CD8-positive, alpha-beta memory T cell (primary cell): Measurements from ENCODE around the gene NPTXR. TPM values are rescaled to one million over a fixed set of nuclear protein-coding genes. Genes with fewer than 3 reads are reported as not detected.

Experiments
- CTCF ChIA-PET: fragments of 350-600 bp; sonication (Branson Sonifier 250); formaldehyde crosslinking; loops from one replicate; lab custom pipeline; 2021; ENCODE audit warnings: antibody characterized with exemption; lab: Charles Lee
- POLR2A ChIA-PET: fragments of 350-600 bp; sonication (Branson Sonifier 250); formaldehyde crosslinking; loops from one replicate; lab custom pipeline; 2021; ENCODE audit warnings: antibody characterized with exemption; lab: Charles Lee
- DNase-seq, 5 donors: peaks; one replicate each; pipeline versions ENCODE4 v3.0.0 to v3.0.0-alpha.2; 2020 to 2022; ENCODE audit warnings: mixed read lengths in 1 of 5
- H3K27ac ChIP-seq: one replicate; pipeline ENCODE4 v1.7.0; 2013; ENCODE audit warnings: low read depth, mild to moderate bottlenecking, low read length, moderate library complexity
- H3K27me3 ChIP-seq: 2 replicates; pipeline ENCODE4 v1.7.0; 2013; ENCODE audit warnings: low read length, mild to moderate bottlenecking; ENCODE audit not compliant: insufficient read depth, poor library complexity, severe bottlenecking
- H3K36me3 ChIP-seq: 2 replicates; pipeline ENCODE4 v1.7.0; 2013; ENCODE audit warnings: mild to moderate bottlenecking, low read length, moderate library complexity; ENCODE audit not compliant: insufficient read depth
- H3K4me1 ChIP-seq: 2 replicates; pipeline ENCODE4 v1.7.0; 2013; ENCODE audit warnings: mild to moderate bottlenecking, low read length, moderate library complexity; ENCODE audit not compliant: insufficient read depth
- H3K4me3 ChIP-seq: 2 replicates; pipeline ENCODE4 v1.7.0; 2013; ENCODE audit warnings: mild to moderate bottlenecking, low read length
- H3K9me3 ChIP-seq: 2 replicates; pipeline ENCODE4 v1.7.0; 2013; ENCODE audit warnings: mild to moderate bottlenecking, low read length
- H3K27ac Mint-ChIP-seq, 8 donors: one replicate each; pipeline ENCODE4 v1.8.0; 2020 to 2021; ENCODE audit warnings: mixed read lengths in 8 of 8, mild to moderate bottlenecking in 6 of 8, inconsistent platforms in 3 of 8, moderate library complexity in 3 of 8
- H3K27me3 Mint-ChIP-seq, 2 donors: one replicate each; pipeline ENCODE4 v1.8.0; 2020 to 2021; ENCODE audit warnings: mixed read lengths in 2 of 2, mild to moderate bottlenecking in 1 of 2, moderate library complexity in 1 of 2
- H3K36me3 Mint-ChIP-seq, 3 donors: one replicate each; pipeline ENCODE4 v1.8.0; 2020 to 2021; ENCODE audit warnings: mixed read lengths in 3 of 3, inconsistent platforms in 1 of 3, mild to moderate bottlenecking in 1 of 3
- H3K4me1 Mint-ChIP-seq, 3 donors: one replicate each; pipeline ENCODE4 v1.8.0; 2020 to 2021; ENCODE audit warnings: mixed read lengths in 3 of 3, inconsistent platforms in 1 of 3, mild to moderate bottlenecking in 1 of 3
- H3K4me3 Mint-ChIP-seq, 7 donors: one replicate each; pipeline ENCODE4 v1.8.0; 2020 to 2021; ENCODE audit warnings: mixed read lengths in 7 of 7, mild to moderate bottlenecking in 6 of 7, moderate library complexity in 4 of 7, inconsistent platforms in 2 of 7
- H3K9me3 Mint-ChIP-seq, 5 donors: one replicate each; pipeline ENCODE4 v1.8.0; 2020 to 2022; ENCODE audit warnings: mixed read lengths in 5 of 5, mild to moderate bottlenecking in 3 of 5, moderate library complexity in 2 of 5, inconsistent platforms in 1 of 5
- polyA plus RNA-seq: library from polyadenylated mRNA; unstranded; fragments of 300-500 nt; fragmentation: Illumina TruSeq; gene quantifications from one replicate; pipeline ENCODE4 v1.2.3, GENCODE V29; 2021
- total RNA-seq, 2 experiments: library from RNA; stranded (reverse); gene quantifications; one replicate each; pipeline ENCODE4 v1.2.3, GENCODE V29; 2021

The NPTXR gene
- total and polyA plus RNA-seq, 3 experiments from 2014 or later, result 1.0 to 6.3 (median 5.9) TPM

DNA sequence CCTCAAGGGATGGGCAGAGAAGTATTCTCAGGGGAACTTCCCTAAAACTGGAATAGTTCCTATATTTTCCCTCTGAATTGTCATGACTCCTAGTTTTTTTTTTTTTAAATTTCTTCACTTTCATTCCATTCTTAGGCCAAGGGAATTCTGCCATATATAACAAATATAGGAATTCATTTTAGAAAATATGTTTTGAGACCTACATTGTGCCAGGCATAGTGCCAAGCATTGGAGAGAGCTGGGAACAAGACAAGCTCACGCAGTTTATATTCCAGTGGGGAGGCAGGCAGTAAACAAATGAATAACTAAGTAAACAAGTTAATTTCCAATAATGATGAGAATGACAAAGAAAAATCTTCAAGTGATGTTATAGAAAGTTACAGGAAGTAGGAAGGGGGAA is 2.6 kb upstream of the NPTXR start:
- H3K4me1 ChIP-seq, result peaks cover 20% of the 10 kb centered on the region
- Mint-ChIP-seq H3K27me3 (peaks cover 2 to 7% of the 10 kb centered on the region in 2 donors), H3K27ac (no peak overlapping the region), H3K9me3 (no peaks in the 10 kb centered on the region), H3K4me1 (peaks cover 13 to 21% (median 19%) of the 10 kb centered on the region in 3 donors), H3K36me3 (peaks cover 0 to 1% (median 0%) of the 10 kb centered on the region in 3 donors), H3K4me3 (peak overlapping the region in 1 of 7 donors; percentile 5)
- H3K27ac ChIP-seq, result no peak overlapping the region
- no peak for DNase-seq
- CTCF ChIA-PET, result interaction anchor here (1.2 kb wide), 1 partner anchor 24 kb away, joined by 4 read pairs; no protein-coding TSS in a partner anchor
- H3K36me3 ChIP-seq, result no peaks in the 10 kb centered on the region
- POLR2A ChIA-PET, result no interaction called here
- H3K4me3 ChIP-seq, result no peak overlapping the region
- H3K9me3 ChIP-seq, result no peaks in the 10 kb centered on the region
- no peaks in the 10 kb centered on the region for H3K27me3 ChIP-seq

DNA sequence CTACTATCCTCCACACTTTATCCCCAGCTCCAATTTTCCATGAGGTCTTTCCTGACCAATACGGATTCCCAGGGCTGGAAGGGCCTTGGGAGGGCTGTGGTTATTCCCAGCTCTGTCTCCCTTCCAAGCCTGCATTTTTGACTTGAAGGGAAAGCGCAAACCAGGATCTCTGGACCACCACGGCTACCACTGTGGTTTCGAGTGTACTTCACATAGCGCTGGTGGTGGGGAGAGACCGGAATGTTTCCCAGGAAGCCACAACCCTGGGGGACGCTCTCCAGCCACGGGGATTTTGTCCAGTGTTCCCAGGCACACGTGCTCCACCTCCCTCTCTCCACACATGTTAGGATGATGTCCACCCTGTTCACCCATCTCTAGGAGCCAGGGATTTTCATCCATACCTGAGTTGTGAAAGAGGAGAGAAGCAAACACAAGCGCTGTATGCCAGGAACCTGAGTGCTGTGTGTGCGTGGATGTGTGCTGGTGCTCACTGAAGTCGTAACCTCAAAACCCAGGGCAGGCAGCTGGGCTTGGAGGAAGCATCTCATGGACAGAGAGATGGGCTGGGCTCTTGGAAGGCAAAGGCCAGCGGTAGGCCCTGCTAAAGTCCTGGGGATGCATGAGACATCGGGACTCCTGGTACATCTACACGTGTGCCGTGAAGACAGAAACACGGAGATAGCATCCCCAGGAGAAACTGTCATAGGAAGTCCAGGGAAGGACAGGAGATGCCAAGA is 1.3 kb upstream of the NPTXR start:
- no peaks in the 10 kb centered on the region for H3K27me3 ChIP-seq
- Mint-ChIP-seq H3K27ac (peak overlapping the region in 1 of 8 donors; percentile 39), H3K36me3 (peaks cover 0 to 2% (median 1%) of the 10 kb centered on the region in 3 donors), H3K4me3 (peak overlapping the region; percentile 62 to 74 (median 69)), H3K27me3 (peaks cover 6 to 7% of the 10 kb centered on the region in 2 donors), H3K4me1 (peaks cover 17 to 31% (median 27%) of the 10 kb centered on the region in 3 donors), H3K9me3 (no peaks in the 10 kb centered on the region)
- H3K9me3 ChIP-seq, result no peaks in the 10 kb centered on the region
- H3K4me1 ChIP-seq, result peaks cover 20% of the 10 kb centered on the region
- DNase-seq, result no peak
- H3K27ac ChIP-seq, result no peak overlapping the region
- ChIA-PET CTCF (interaction anchor here (1.0 to 2.9 kb wide), 3 partner anchors 24 to 93 kb away, joined by 3 to 23 read pairs (median 4); no protein-coding TSS in a partner anchor), POLR2A (no interaction called here)
- H3K36me3 ChIP-seq, result no peaks in the 10 kb centered on the region
- H3K4me3 ChIP-seq, result no peak overlapping the region

DNA sequence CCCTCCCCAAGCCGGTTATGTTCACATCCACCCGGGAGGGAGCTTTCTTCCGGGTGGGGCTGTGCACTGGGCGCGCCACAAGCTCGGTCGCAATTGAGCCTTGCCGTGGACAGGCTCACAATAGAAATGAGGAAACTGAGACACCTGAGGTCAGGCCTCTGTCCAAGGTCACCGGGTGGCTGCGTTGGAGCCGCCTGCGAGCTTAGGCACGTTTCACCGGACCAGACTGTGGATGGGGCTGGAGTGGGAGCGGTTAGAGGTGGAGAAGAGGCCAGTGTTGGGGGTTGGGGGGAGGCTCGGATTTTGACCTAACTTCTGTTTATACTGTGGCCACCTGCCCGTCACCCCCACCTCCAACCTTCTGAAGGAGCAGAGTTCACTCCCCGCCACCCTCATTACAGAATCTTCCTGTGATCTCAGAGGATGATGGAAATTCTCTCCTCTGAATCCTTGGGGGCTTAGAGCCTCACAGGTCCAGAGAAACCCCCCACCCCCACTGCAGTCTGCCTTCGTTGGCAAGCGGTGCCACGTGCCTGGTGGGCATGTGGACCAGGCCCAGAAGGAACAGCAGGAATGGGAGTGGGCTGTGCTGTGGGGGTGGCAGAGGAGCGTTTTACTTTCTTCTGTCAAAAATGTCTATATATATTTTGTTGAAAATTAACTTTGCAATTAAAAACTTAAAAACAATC is 631 bp upstream of the NPTXR start:
- DNase-seq, result no peak
- peaks cover 21 to 38% (median 34%) of the 10 kb centered on the region in 3 donors for H3K4me1 Mint-ChIP-seq
- Histone ChIP-seq H3K27me3 (no peaks in the 10 kb centered on the region), H3K27ac (no peak overlapping the region), H3K4me1 (peaks cover 20% of the 10 kb centered on the region), H3K36me3 (no peaks in the 10 kb centered on the region), H3K4me3 (no peak overlapping the region), H3K9me3 (no peaks in the 10 kb centered on the region)
- H3K4me3 Mint-ChIP-seq, result peak overlapping the region; percentile 62 to 74 (median 69)
- peaks cover 7 to 9% of the 10 kb centered on the region in 2 donors for H3K27me3 Mint-ChIP-seq
- ChIA-PET CTCF (interaction anchor here (1.0 to 2.9 kb wide), 2 partner anchors 25 to 93 kb away, joined by 3 to 23 read pairs; no protein-coding TSS in a partner anchor), POLR2A (interaction anchor here (1.9 kb wide), 1 partner anchor 27 kb away, joined by 8 read pairs; the partner anchor contains the start of gene CBX6)
- peaks cover 0 to 4% (median 1%) of the 10 kb centered on the region in 3 donors for H3K36me3 Mint-ChIP-seq
- no peaks in the 10 kb centered on the region for H3K9me3 Mint-ChIP-seq
- H3K27ac Mint-ChIP-seq, result peak overlapping the region in 6 of 8 donors; percentile 11 to 66 (median 20)

DNA sequence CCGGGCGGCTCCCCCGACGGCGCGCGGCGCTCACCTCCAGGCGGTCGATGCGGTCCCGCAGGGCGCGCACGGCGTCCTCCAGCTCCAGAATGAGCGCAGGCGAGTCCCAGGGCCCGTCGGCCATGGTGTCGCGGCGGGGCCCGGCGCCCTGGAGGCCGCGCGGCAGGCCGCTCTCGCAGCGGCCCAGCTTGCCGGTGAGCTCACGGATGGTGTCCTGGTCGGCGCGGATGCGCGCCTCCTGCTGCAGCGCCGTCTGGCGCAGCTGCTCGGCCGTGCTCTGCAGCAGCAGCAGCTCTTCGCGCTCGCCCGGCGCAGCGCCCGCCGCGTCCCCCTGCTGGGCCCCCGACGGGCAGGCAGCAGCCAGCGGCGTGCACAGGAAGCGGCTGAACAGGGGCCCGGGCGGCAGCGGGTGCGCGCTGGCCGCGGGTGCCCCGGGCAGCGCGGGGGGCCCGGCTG is 599 bp downstream of the NPTXR start:
- H3K36me3 ChIP-seq, result no peaks in the 10 kb centered on the region
- CTCF ChIA-PET, result interaction anchor here (0.6 to 2.9 kb wide), 22 partner anchors 9 to 161 kb away, joined by 3 to 23 read pairs (median 4); partner anchors contain the start of genes SUN2 and TOMM22
- DNase-seq, result peak; percentile 18 to 78 (median 58)
- POLR2A ChIA-PET, result interaction anchor here (0.7 to 1.9 kb wide), 8 partner anchors 28 to 161 kb away, joined by 3 to 14 read pairs (median 6); partner anchors contain the start of genes CBX6, GTPBP1 and TOMM22
- H3K4me1 Mint-ChIP-seq, result peaks cover 21 to 38% (median 34%) of the 10 kb centered on the region in 3 donors
- H3K27ac ChIP-seq, result no peak overlapping the region
- peak overlapping the region in 2 of 7 donors; percentile 31 to 84 for H3K4me3 Mint-ChIP-seq
- H3K4me1 ChIP-seq, result peaks cover 20% of the 10 kb centered on the region
- peaks cover 7 to 9% of the 10 kb centered on the region in 2 donors for H3K27me3 Mint-ChIP-seq
- H3K27ac Mint-ChIP-seq, result no peak overlapping the region
- H3K36me3 Mint-ChIP-seq, result peaks cover 0 to 4% (median 2%) of the 10 kb centered on the region in 3 donors
- H3K9me3 Mint-ChIP-seq, result no peaks in the 10 kb centered on the region
- no peaks in the 10 kb centered on the region for H3K9me3 ChIP-seq
- no peaks in the 10 kb centered on the region for H3K27me3 ChIP-seq
- peak overlapping the region; percentile 43 for H3K4me3 ChIP-seq

DNA sequence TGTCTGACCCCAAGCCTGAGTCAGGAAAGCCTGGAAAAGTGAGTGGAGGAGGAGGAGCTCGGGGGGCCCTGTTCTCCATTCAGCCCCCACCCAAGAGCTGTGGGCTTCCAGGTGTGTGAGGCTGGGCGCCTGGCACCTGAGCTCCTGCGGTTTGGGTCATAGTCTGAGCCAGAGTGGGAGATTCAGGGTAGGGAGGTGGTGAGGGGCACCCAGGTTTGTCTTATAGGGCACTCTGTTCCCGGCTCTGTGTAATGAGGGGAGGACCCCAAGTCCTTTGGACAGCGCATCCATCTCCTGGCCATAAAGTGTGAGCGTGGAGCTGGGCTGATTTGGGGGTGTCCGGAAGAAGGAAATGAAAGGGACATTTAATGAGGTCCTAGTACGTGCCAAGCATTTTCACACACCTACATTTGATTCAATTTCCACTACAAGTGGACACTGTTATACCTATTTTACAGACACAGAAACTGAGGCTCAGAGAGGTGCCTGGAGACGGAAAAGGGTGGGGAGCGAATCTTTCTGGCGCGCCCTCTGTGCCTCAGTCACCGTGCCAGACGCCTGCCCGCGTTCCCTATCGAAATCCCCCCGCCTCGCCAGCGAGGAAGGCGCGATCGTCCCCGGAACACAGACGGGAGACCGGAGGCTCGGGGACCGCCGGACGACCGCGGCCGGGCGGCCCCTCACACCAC is 1.2 kb downstream of the NPTXR start:
- Histone ChIP-seq H3K27me3 (no peaks in the 10 kb centered on the region), H3K27ac (no peak overlapping the region), H3K4me1 (peaks cover 20% of the 10 kb centered on the region), H3K4me3 (peak overlapping the region; percentile 43), H3K9me3 (no peaks in the 10 kb centered on the region), H3K36me3 (no peaks in the 10 kb centered on the region)
- POLR2A ChIA-PET, result interaction anchor here (0.7 to 1.9 kb wide), 8 partner anchors 29 to 161 kb away, joined by 3 to 14 read pairs (median 6); partner anchors contain the start of genes CBX6, GTPBP1 and TOMM22
- Mint-ChIP-seq H3K4me1 (peaks cover 21 to 38% (median 34%) of the 10 kb centered on the region in 3 donors), H3K27ac (peak overlapping the region in 3 of 8 donors; percentile 45 to 68 (median 54)), H3K27me3 (peaks cover 7 to 9% of the 10 kb centered on the region in 2 donors), H3K4me3 (peak overlapping the region; percentile 40 to 90 (median 84)), H3K9me3 (no peaks in the 10 kb centered on the region), H3K36me3 (peaks cover 0 to 6% (median 5%) of the 10 kb centered on the region in 3 donors)
- no peak for DNase-seq
- CTCF ChIA-PET, result interaction anchor here (0.6 to 2.9 kb wide), 22 partner anchors 9 to 161 kb away, joined by 3 to 23 read pairs (median 4); partner anchors contain the start of genes SUN2 and TOMM22

DNA sequence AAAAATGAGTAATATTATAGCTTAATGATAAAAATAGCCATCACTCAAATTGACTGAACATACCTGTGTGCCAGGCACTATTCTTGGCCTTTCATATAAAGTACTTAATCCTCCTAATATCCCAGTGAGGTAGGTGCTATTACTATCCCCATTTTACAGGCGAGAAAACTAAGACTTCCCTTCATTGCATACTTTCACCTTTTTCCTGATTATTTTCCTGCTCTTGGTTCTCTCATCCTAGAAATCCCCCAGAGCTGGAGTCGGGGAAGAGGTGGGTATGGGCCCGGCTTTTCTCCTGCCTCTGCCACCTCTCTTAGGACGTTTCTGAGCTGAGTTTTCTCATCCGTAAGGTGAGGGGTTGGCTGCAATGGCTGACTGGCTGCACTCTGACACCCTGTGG is 2.2 kb downstream of the NPTXR start:
- DNase-seq, result no peak
- CTCF ChIA-PET, result no interaction called here
- H3K36me3 Mint-ChIP-seq, result peaks cover 0 to 6% (median 5%) of the 10 kb centered on the region in 3 donors

DNA sequence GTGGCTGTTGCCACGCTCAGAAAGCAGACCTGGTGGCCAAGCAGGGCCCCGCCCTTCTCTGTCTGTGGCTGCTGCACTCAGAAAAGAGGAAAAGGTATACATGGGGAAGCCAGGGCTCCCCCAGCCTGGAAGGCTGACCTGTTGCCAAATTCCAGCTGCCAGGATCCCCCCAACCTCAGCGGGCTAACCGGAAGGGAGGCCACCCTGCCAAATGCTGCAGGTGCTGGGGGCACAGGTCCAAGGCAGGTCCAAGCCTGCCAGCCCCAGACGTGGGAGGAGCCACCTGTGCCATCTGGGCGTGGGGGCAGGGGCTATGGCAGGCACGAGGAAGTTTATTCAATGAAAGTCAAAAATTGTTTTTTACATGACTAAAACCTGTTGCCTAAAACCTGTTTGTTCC is 2.6 kb downstream of the NPTXR start:
- Histone ChIP-seq H3K4me1 (peaks cover 20% of the 10 kb centered on the region), H3K27me3 (no peaks in the 10 kb centered on the region), H3K27ac (no peak overlapping the region), H3K4me3 (no peak overlapping the region), H3K9me3 (no peaks in the 10 kb centered on the region), H3K36me3 (no peaks in the 10 kb centered on the region)
- H3K4me1 Mint-ChIP-seq, result peaks cover 21 to 38% (median 37%) of the 10 kb centered on the region in 3 donors
- no peaks in the 10 kb centered on the region for H3K9me3 Mint-ChIP-seq
- CTCF ChIA-PET, result no interaction called here
- peaks cover 0 to 6% (median 5%) of the 10 kb centered on the region in 3 donors for H3K36me3 Mint-ChIP-seq
- peak overlapping the region in 1 of 7 donors; percentile 81 for H3K4me3 Mint-ChIP-seq
- POLR2A ChIA-PET, result no interaction called here
- H3K27me3 Mint-ChIP-seq, result peaks cover 7 to 9% of the 10 kb centered on the region in 2 donors
- no peak for DNase-seq
- no peak overlapping the region for H3K27ac Mint-ChIP-seq

More for the DNA sequence above, 2.2 kb downstream of the NPTXR start:
- Mint-ChIP-seq H3K4me3 (peak overlapping the region in 4 of 7 donors; percentile 23 to 89 (median 84)), H3K27me3 (peaks cover 7 to 9% of the 10 kb centered on the region in 2 donors), H3K27ac (no peak overlapping the region), H3K9me3 (no peaks in the 10 kb centered on the region), H3K4me1 (peaks cover 21 to 38% (median 37%) of the 10 kb centered on the region in 3 donors)
- H3K4me3 ChIP-seq, result no peak overlapping the region
- POLR2A ChIA-PET, result no interaction called here
- H3K27ac ChIP-seq, result no peak overlapping the region
- no peaks in the 10 kb centered on the region for H3K36me3 ChIP-seq
- H3K4me1 ChIP-seq, result peaks cover 20% of the 10 kb centered on the region
- no peaks in the 10 kb centered on the region for H3K27me3 ChIP-seq
- H3K9me3 ChIP-seq, result no peaks in the 10 kb centered on the region
